Measurements from ENCODE around the gene MMEL1. TPM values are rescaled to one million over a fixed set of nuclear protein-coding genes. Genes with fewer than 3 reads are reported as not detected.
"Not testable (repeated sequence)": the region's sequence is repeated elsewhere in the genome, so short reads cannot be mapped to it uniquely, and the experiment has no call there.

The MMEL1 gene
- total RNA-seq, 1 experiment from 2014 or later, result 2.8 TPM

DNA sequence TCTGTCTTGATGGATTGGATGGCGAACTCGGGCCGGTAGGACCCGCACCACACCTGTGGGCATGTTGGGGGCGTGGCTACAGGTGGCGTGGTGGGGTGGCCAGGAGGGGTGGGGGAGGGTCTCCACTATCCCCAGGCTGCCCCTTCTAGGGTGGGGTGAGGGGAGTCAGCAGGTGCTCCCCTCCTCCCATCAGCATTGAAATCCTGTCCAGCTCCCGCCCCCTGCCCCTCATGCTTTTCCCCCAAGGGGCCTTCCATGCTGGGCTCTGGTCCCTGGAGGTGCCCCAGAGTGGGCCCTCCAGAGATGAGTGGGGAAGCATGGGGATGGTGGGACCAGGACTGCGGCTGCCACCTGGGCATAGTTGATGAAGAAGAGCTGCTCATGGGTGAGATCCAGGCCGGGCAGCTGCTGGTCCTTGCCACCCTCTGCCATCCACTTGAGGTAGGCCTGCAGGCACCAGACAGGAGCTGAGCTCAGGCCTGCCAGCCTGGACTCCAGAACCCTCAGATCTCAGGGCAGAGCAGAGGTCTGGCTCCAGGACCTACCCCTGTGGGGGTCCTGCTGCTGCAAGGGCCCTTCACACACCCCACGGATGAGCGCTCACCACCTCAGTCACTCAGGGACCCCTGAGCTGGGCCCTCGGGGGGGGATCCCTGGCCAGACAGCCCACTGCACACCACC is 41.1 kb downstream of the MMEL1 start:
- no peak for DNase-seq (ENCODE audit: low read depth)

DNA sequence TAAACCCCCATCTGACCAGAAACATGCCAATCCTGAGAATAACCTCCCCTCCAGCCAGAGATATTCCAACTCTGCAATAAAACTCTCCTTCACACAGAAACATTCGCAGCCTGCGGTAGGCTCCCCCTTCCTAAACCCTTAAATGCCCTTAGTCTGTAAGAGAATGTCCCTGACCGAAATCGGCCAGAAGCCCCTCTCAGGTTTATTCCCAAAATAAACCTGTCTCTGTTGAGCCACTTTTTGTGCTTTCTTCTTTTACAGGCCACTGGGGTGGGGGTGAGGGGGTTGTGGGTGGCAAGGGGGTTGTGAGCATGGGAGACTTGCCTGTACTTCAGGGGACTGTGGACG is 41.6 kb downstream of the MMEL1 start:
- DNase-seq (ENCODE audit: low read depth), result no peak

DNA sequence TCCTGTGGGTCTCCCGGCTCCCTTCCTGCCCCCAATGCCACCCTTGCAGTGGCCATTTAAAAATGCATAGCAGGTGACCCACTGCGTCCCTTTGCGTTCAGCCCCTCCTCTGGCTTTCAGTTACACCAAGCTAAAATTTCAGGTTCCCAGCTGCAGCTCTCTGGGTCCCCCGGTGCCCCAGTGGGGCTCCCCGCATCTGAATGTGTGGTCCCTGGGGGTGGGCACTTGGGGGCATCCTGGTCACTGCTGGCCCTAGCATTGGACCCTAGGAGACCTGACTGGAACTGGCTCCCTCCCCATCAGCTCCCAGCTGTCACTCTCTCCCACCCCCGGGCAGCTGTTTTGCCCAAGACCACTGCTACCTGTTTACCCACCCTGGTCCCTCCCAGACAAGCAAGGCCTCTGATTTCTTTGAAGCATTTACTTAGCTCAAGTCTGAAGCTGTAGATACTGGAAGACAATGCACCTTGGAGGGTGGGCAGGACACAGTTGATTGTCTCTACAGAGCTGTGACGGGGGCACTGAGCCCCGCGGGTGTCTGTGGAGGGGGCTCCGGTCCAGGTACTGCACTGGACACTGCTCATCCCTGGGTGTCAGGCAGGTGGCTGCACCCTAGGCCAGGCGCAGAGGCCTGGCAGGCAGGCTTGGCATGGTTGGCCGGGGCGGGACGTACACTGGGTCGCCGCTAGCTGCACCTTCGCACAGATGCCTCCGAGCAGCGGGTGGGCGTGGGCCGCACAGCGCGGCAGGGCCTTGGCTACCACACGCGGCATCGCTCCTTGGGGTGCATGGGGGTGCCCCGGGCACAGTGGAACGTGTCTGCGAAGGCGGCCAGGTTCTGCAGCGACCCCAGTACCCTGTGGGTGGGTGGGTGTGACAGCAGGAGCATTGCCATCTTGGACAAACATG is 42.3 kb downstream of the MMEL1 start:
- DNase-seq (ENCODE audit: low read depth), result no peak

DNA sequence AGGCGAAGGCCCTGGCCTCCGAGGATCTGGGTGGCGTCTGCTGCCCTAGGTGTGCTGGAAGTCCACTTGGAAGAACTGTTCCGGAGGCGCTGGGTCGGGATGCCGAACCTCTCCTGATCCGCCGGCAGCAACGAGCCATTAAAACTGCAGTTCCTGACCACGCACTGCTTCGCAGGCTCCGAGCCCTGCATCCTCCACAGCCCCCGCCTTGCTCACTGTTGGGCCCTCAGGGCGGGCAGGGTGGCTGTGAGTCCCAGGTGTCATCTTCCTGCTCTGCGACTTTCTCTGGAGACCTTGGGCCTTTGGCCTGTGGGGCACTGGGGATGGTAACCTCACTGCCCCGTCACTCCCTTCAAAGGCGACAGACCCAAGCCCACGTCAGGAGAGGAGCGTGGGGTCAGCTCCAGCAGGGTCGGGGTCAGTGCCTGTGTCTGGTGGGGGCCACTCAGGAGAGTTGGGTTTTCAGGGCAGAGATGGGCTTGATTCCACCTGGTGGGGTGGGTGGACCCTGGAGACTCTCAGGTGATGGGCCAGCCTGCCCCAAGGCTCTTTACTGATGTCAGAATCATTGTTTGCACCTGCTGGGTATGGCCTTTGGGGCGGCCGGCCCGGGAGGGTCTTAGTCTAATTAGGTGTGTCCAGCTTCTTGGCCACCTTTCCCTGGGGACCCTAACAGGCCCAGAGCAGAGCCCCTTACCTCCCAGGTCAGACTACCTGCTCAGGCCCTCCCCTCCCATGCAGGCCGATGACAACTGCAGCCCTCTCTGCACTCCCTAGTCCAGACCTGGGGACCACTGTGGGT is 43.2 kb downstream of the MMEL1 start:
- DNase-seq (ENCODE audit: low read depth), result no peak

DNA sequence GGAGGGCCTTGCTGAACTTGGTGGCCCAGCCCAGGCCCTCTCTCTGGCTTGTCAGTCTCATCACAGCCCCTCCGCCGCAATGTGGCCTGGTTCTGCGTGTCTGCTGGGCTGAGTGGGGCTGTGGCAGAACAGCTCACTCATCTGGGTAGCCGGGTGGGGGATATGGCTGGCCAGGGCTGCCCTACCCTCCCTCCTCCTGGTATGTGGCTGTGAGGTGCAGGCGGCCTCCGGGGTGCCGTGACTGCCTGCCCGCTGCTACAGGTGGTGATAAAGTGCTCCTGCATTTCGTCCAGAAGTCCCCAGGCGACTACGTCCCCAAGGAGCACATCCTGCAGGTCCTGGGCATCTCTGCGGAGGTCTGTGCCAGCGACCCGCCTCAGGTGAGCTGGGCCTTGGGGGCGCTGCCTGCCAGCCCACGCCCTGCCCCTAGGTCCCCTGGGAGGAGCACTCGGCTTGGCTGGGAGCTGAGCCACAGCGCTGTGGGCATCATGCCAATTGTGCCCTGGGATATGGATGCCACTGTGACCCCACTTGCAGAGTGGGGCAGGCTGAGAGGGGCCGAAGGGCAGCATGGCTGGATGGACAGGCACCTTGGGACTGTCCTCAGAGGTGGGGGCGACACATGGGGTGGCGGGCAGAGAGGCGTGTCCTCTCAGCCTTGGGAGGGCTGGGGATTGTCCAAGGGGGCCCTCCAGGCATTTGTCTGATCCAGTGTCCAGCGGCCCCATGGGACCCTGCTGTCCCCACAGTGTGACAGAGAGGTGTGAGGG is 44.0 kb downstream of the MMEL1 start:
- DNase-seq (ENCODE audit: low read depth), result no peak

DNA sequence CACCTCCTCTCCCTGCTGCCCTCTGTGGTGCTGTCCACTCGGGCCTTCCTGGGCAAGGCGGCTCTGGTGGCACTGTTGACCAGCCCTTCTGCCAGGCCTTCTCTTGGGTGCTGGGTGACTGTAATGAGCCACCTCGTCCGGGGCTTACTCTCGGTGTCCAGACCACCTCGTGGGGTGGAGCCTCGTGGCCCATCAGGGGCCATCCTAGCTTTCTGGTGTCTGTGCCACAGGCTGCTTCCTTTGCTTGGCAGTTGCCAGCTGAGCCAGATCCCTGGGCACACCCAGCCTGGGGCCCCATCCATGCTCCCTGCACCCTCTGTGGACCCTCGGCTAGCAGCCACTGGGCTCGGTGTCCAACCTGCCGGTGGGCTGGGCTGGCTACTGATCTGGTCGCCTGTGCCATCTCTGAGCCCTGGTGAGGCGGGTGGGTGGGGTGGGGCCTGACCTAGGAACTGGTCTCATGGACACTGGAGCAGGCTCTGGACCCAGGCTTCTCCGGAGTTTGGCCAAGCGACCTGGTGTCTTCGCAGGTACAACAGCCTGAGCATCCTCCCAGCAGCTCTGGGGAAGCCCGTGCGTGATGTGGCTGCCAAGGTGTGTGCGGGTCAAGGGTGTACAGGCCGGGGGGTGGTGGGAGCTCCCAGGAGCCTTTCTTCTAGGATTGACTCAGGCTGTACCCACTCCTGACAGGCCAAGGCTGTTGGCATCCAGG is 44.8 kb downstream of the MMEL1 start:
- DNase-seq (ENCODE audit: low read depth), result no peak

DNA sequence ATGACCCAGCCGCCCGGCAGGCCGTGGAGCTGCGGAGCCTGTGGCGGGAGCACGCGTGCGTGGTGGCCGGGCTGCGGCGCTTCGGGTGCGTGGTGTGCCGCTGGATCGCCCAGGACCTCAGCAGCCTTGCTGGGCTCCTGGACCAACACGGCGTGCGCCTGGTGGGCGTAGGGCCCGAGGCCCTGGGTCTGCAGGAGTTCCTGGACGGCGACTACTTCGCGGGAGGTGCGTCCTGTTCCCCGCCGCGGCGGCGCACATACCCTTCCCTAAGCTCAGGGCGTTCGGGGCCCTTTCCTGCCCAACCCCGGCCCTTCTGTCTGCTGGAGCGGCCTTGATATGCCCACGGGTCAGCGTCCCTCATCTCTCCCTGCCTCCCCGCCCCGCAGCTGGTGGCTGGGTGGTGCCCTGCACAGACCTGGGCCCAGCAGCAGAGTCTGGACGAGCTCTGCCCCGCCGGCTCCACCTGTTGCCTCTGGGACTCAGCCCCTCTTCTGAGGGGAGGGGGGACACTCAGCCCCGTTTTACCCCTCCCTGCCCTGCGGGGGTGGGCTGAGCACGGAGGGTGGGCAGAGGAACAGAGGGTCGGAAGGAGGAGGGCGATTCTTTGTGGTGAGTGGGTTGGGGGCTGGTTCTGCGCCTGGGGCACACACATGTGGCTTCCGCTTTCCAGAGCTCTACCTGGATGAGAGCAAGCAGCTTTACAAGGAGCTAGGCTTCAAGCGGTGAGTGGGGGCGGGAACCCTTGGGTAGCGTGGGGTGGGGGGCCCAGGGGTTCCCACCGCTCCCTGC is 45.6 kb downstream of the MMEL1 start:
- DNase-seq (ENCODE audit: low read depth), result no peak

DNA sequence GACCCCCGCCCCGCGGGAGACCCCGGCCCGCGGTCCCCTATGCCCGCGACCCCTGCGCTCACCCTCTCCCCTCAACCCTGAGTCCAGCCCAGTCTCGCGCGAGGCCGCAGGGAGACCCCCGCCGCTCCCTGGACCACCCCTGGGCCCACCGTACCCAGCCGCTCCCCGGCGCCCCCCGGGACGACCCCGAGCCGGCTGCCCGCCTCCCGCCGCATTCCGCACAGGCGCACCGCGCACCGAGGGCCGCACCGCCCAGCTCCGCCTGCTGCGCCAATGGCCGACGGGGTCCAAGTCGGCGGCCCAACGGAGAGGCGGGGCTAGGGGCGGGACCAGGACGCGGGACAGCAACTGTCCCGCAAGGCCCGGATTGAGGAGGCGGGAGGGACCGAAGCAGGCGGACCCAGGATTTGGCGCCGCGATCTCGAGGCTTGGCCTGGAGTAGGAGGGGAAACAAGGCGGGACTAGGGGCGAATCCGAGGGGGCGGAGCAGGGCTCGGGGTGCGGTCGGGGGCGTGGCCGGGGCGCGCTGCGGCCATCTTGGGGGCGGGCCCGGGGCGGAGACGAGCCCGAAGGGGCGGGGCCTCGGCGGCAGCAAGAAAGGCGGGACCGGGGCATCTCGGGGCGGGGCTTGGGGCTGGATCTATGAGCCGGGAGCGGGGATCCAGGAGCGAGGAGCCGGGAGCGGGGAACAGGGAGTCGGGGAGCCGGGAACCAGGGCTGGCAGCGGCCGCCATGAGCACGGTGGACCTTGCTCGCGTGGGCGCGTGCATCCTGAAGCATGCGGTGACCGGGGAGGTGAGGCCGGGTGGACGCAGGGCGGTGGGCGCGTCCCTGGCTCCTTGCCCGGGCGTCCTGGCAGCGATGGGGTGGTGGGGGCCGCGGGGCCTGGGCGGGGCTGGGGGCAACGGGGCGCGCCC is 46.4 kb downstream of the MMEL1 start, which contains the start of gene PRXL2B:
TSS of gene PRXL2B (plus strand) at position 624 of the 917 bp plus-strand sequence. CDS start at position 733, 109 bp downstream.
- peak; percentile 98 for DNase-seq (ENCODE audit: low read depth)

DNA sequence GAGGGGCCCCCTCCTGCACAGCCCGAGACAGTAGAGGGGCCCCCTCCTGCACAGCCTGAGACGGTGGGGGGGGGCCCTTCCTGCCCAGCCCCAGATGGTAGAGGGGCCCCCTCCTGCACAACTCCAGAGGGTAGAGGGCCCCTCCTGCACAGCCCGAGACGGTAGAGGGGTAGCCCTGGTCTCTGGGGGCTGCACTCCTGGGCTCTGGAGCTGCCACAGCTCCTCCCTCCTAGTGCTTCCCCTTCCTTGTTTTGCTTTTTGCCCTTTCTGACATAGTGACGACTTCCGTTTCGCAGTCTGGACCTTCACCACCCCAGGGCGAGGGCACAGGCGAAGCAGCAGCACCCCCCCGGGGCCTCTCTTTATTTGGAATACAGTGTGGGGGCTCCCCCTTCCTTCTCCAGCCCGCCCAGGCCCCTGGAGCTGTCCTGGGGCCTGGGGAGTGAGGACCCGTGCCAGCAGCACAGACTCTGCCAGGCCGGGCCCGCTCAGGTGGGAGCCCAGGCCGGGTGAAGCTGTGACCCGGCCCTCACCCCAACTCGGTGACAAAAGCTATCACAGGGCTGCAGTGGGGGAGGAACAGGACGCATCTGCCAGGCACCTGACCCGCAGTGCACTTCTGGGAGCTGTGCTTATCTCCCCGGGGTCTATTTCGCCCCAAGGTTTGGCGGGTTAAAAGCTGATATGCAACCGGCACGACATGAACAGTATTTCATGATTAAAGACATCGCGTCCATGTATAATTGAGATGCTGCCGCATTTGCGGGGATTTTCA is 47.3 kb downstream of the MMEL1 start:
- DNase-seq (ENCODE audit: low read depth), result peak; percentile 62

DNA sequence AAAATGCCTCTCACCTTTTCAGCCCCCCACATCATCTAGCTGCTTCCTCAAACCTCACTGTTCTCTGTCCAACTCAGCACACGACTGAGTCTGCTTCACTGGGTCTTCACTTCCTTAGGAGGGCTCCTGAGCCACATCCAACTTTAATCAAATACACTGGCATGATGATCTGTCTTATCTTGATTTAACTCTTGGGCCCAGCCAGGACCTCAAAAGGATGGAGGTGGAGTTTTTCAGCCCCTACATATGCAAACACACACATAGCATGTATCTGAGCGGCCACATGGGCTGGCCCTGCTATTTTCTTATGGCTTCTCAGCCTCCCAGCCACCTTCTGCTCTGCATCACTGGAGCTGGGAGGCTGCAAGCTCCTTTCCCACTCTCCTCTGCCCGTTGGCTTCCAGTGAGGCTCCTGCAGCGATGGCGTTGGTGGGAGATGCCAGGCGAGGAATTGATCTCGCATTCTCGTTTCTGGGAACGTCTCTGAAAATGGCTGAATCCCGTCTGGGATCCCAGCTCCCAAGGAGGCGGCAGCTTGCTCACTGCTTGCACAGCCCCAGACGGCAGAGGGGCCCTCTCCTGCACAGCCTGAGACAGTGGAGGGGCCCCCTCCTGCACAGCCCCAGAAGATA is 48.0 kb downstream of the MMEL1 start:
- no peak for DNase-seq (ENCODE audit: low read depth)

DNA sequence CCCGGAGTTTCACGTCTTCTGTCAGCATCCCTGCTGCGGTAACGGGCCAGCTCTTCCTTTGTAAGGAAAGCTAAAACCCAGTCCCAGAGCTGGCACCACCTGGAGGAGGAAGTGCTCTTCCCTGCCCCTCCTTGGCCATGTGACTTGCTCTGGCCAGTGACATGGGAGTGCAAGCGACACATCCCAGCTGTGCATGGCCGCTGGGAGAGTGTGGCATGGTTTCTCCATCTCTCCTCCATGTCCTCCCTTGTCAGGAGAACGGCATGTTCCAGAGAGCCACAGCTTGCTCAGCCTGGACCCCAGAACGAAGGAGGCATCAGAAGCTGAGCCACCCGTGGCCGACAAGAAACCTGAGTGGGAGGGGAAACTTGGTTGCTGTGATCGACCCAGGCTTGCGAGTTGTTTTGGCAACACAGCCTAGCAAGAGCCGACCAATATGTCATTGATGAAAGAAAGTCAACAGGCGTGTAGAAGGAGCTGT is 48.9 kb downstream of the MMEL1 start:
- no peak for DNase-seq (ENCODE audit: low read depth)

DNA sequence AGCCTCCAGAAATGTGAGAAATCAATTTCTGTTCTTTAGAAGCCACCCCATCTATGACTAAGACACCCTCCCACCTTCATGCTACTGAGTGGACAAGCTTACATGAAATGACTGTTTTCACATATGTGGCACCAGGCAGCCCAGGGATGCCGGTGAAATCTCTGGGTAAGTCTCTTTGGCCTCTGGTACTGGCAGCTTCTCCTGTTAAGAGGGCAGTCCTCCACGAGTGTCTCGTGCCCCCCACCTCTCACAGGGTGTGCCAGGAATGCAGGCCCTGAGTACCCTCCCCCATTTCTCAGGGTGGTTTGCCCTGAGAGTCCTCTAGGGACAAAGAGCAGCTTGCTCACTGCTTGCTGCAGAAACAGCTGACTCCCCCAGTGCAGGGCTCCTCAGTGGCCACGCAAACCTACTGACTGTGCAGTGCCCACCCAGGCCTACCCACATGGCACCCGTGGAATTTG is 49.5 kb downstream of the MMEL1 start:
- no peak for DNase-seq (ENCODE audit: low read depth)

DNA sequence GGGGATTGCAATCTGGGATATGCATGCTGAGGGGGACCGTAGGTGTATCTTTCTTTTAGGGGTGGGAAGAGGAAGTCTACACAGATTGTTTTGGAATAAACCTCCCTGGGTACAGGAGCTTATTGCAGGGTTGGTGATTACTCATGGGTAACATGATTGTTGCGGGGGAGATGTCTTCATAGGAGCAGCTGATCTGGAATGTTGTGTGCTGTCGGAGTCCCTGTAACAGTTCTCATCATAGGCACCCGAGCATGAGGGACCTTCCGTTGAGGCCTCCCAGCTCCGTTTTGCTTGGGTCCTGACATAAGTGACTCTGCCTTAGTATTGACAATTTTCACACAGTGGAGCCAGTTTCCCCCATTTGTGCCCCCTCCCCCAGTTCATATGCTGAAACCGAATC is 50.4 kb downstream of the MMEL1 start:
- no peak for DNase-seq (ENCODE audit: low read depth)

DNA sequence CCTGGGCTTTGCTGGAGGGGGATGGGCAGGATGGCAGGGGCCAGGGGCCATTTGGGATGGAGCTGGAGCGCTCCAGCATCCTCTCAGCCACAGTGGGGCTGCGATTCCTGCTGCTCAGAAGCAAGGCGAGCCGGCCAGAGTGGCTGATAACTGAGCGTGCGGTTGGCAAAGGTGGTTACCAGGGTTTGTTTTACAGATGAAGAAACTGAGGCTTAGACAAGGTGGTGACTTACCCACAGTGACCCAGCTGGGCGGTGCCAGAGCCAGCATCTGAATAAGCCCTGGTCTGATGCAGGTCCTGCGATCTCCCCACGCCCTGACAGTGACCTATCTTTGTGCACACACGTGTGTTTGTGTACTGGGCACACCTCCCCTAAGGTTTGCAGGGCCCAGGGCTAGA is 52.1 kb downstream of the MMEL1 start:
- no peak for DNase-seq (ENCODE audit: low read depth)

DNA sequence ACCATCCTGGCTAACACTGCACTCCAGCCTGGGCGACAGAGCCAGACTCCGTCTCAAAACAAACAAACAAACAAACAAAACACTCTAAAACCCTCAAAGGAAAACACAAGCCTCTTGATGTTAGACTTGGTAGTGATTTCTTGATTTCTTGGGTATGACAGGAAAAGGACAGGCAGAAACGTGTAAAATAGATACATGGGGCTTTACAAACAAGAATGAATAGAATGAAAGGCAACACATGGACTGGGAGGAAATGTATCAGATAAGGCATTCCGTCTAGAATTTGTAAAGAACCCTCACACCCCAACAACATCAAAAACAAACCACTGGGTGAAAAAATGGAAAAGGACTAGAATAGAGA is 54.1 kb downstream of the MMEL1 start:
- no peak for DNase-seq (ENCODE audit: low read depth)

DNA sequence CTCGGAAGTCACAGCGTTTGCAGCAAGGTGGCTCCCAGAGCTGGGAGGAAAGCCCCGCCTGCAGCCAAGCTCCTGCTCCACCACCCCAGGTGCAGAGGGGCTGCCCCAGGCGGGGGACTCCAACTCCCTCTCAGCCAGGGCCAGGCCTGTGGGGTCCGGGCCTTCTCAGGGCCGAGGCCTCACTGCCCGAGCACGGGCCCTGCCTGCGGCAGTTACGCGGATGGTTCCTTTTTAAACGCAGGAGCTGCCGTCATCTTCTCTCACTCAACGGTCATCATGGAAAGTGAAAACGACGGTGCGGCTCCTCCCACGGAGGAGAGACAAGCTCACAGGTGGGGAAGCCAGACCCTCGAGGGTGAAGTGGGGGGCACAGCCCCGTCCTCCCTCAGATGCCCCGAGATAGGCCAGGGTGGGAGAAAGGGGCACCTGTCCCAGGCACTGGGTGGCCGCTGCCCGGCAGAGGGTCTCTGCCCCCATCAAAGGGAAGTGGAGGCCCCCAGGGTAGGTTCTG is 55.2 kb downstream of the MMEL1 start:
- not testable (repeated sequence) for DNase-seq (ENCODE audit: low read depth)

Measured in RPMI7951 (cell line).